Activated naive CD8-positive, alpha-beta T cell (primary cell): ENCODE measurements around the gene IKBKE.
"Not testable (repeated sequence)": the region's sequence is repeated elsewhere in the genome, so short reads cannot be mapped to it uniquely, and the experiment has no call there.

Experiments
- H3K27ac Mint-ChIP-seq: one replicate; pipeline ENCODE4 v1.8.0; 2021; ENCODE audit warnings: mixed read lengths
- H3K27me3 Mint-ChIP-seq: one replicate; pipeline ENCODE4 v1.8.0; 2021; ENCODE audit warnings: mixed read lengths
- H3K36me3 Mint-ChIP-seq: one replicate; pipeline ENCODE4 v1.8.0; 2021; ENCODE audit warnings: mixed read lengths
- H3K4me1 Mint-ChIP-seq: one replicate; pipeline ENCODE4 v1.8.0; 2021; ENCODE audit warnings: low read depth, mixed read lengths
- H3K4me3 Mint-ChIP-seq: one replicate; pipeline ENCODE4 v1.8.0; 2021; ENCODE audit warnings: mild to moderate bottlenecking, mixed read lengths
- H3K9me3 Mint-ChIP-seq: one replicate; pipeline ENCODE4 v1.8.0; 2021; ENCODE audit warnings: low read depth, mixed read lengths

The IKBKE gene

DNA sequence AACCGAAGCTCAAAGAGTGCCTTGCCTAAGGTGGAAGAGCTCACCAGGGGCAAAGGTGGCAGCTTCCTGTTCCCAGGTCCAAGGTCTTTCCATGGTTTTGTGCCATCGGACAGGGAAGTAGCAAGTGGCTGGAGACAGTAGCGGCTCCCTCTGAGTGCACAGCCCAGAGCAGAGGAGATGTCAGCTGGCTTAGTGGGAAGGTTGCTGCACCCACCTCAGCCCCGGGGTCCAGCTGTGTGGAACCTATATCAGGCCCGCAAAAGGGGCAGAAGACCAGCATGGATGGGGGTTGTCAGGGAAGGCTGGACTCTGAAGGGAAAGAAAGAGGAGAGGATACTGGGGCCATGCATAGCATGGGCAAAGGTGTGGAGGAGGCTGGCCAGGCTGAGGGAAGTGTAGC, 6.8 kb downstream of the IKBKE start:
- H3K27ac Mint-ChIP-seq: peak overlapping the region; percentile 28
- H3K4me3 Mint-ChIP-seq: no peak overlapping the region
- no peaks in the 10 kb centered on the region for H3K27me3 Mint-ChIP-seq
- peaks cover 4% of the 10 kb centered on the region for H3K36me3 Mint-ChIP-seq
- peaks cover 39% of the 10 kb centered on the region for H3K4me1 Mint-ChIP-seq
- no peaks in the 10 kb centered on the region for H3K9me3 Mint-ChIP-seq

DNA sequence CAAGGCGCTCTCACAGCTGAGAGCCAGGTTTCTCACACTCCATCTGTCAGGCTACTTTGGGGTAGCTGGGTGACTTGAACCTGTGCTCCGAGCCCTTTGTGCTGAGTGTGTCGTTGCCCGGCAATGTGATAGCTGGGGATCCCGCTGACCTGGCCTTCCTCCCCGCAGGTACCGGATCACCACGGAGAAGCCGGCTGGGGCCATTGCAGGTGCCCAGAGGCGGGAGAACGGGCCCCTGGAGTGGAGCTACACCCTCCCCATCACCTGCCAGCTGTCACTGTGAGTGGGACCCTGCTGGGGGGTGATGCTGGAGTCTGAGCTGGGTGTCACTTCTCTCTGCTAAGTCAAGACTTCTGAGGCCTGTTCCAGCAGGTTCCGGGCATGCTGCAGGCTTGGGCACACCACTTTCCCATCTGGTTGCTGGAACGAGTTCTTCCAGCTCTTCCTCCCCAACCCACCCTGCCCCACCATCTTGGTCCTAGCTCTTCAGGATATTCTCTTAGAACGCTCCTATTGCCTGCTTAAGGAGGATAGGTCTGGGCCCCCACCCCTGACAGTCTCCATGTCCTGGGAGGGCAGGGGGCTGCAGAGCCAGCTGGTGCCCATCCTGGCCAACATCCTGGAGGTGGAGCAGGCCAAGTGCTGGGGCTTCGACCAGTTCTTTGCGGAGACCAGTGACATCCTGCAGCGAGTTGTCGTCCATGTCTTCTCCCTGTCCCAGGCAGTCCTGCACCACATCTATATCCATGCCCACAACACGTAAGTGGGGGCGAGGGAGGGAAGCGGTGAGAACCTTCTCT, 7.5 kb downstream of the IKBKE start:
- no peak overlapping the region for H3K4me3 Mint-ChIP-seq
- H3K27me3 Mint-ChIP-seq: no peaks in the 10 kb centered on the region
- peaks cover 4% of the 10 kb centered on the region for H3K36me3 Mint-ChIP-seq
- peaks cover 32% of the 10 kb centered on the region for H3K4me1 Mint-ChIP-seq
- H3K27ac Mint-ChIP-seq: no peak overlapping the region
- no peaks in the 10 kb centered on the region for H3K9me3 Mint-ChIP-seq

DNA sequence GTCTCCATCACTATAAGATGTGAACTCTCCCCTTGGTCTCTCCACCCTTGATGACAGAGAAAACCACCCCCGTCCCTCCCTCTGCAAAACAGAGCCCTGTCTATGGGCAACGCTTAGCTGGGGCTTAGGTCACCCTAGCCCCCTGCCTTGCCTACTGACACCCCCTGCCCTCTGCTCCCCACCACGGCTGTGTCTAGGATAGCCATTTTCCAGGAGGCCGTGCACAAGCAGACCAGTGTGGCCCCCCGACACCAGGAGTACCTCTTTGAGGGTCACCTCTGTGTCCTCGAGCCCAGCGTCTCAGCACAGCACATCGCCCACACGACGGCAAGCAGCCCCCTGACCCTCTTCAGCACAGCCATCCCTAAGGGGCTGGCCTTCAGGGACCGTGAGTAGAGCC, 8.5 kb downstream of the IKBKE start:
- H3K27ac Mint-ChIP-seq: no peak overlapping the region
- H3K9me3 Mint-ChIP-seq: no peaks in the 10 kb centered on the region
- peaks cover 25% of the 10 kb centered on the region for H3K4me1 Mint-ChIP-seq
- H3K27me3 Mint-ChIP-seq: no peaks in the 10 kb centered on the region
- H3K36me3 Mint-ChIP-seq: peaks cover 4% of the 10 kb centered on the region
- no peak overlapping the region for H3K4me3 Mint-ChIP-seq

DNA sequence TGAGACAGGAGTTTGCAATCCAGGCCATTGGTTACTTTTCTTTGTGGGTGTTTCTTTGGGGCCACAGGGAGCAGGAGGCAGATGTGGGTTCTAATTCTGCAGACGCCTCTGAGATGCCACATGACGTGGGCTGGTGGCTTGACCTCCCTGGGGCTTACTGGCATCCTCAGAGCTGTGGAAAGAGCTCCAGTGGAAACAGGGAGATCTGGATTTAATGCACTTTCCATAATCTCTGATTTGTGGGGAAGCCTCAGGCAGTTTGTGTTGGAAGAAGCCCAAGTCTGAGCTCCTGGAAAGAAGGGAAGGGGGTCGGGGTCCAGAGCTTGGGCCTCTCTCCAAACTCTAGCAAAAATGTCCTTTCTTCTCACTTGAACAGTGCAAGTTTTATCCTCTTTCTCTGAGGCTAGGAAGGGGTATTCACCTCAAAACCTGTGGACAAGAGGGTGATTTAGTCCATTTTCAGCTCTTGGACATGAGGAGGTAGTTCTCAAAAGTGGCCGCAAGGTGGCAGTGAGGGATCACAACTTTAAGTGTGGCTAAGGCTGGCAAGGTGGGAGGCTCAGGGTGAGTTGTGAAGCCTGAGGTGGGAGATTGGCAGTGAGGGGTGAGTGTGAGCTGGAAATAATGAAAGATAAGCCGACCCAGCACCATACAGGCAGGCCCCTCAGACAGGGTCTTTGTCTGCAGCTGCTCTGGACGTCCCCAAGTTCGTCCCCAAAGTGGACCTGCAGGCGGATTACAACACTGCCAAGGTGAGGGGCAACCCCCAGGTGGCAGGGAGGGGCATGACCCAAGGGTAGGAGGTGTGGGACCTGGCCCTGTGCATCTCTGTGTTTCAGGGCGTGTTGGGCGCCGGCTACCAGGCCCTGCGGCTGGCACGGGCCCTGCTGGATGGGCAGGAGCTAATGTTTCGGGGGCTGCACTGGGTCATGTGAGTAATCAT, 9.2 kb downstream of the IKBKE start:
- no peak overlapping the region for H3K4me3 Mint-ChIP-seq
- peak overlapping the region; percentile 87 for H3K27ac Mint-ChIP-seq
- H3K27me3 Mint-ChIP-seq: no peaks in the 10 kb centered on the region
- H3K9me3 Mint-ChIP-seq: no peaks in the 10 kb centered on the region
- H3K36me3 Mint-ChIP-seq: peaks cover 4% of the 10 kb centered on the region
- H3K4me1 Mint-ChIP-seq: peaks cover 19% of the 10 kb centered on the region

DNA sequence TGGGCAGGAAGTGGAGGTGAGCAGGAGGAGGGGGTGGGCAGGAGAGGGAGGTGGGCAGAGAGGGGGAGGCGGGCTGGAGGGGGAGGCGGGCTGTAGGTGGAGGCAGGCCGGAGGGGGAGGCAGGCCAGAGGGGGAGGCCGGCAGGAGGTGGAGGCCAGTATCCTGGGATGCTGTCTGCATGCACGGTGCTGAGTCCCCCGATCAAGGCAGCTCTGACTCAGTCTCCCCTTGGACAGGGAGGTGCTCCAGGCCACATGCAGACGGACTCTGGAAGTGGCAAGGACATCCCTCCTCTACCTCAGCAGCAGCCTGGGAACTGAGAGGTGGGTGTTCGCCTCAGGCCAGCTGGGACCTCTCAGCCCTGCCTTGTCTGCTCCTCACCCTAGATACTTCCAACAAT, 9.9 kb downstream of the IKBKE start:
- Mint-ChIP-seq H3K4me1 (peaks cover 15% of the 10 kb centered on the region), H3K4me3 (no peak overlapping the region), H3K27ac (no peak overlapping the region), H3K36me3 (peaks cover 4% of the 10 kb centered on the region), H3K27me3 (no peaks in the 10 kb centered on the region), H3K9me3 (no peaks in the 10 kb centered on the region)

DNA sequence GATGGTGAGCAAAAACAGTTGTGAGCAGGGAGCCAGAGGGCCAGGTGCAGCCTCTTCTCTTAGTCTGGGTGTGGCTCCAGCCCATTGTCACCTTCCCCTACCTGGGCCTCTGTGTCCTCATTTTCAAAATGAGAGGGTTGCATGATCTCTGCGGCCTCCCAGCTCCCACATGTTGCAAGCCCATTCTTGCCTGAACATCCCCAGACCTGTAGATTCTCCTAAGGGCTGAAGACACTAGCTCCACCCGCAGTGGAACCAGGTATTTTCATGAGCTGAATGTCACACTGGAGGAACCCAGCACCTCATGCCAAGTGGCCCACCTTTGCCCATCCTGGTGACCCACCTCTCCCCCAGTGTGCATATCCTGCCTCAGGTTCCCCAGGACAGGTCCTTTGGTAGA, 12.3 kb downstream of the IKBKE start:
- Mint-ChIP-seq H3K27ac (no peak overlapping the region), H3K4me1 (peaks cover 7% of the 10 kb centered on the region), H3K27me3 (no peaks in the 10 kb centered on the region), H3K9me3 (no peaks in the 10 kb centered on the region), H3K36me3 (peaks cover 2% of the 10 kb centered on the region), H3K4me3 (no peak overlapping the region)

DNA sequence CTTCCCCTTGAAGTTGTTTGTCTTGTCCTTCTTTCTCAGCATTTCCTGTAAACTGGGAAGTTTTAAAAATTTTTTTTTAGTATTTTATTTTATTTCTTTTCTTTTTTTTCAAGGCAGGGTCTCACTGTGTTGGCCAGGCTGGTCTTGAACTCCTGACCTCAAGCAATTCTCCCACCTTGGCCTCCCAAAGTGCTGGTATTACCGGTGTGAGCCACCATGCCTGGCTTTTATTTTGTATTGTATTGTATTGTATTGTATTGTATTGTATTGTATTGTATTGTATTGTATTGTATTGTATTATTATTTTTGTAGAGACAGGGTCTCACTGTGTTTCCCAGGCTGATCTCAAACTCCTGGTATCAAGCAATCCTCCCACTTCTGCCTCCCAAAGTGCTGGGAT, 13.6 kb downstream of the IKBKE start:
- H3K27me3 Mint-ChIP-seq, H3K36me3 Mint-ChIP-seq, H3K9me3 Mint-ChIP-seq, H3K4me1 Mint-ChIP-seq, H3K27ac Mint-ChIP-seq, H3K4me3 Mint-ChIP-seq: not testable (repeated sequence)

DNA sequence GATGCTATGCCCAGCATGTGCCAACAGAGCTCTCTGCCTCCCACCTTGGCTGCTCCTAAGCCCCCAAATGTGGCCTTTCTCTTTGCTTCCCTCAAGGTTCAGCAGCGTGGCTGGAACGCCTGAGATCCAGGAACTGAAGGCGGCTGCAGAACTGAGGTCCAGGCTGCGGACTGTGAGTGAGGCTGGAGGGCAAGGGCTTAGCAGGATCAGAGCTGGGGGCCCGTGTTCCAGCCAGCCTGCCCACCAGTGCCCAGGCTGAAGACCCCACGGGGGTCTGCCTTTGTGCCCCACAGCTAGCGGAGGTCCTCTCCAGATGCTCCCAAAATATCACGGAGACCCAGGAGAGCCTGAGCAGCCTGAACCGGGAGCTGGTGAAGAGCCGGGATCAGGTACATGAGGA, 14.6 kb downstream of the IKBKE start:
- Mint-ChIP-seq H3K4me3 (no peak overlapping the region), H3K4me1 (peaks cover 1% of the 10 kb centered on the region), H3K36me3 (no peaks in the 10 kb centered on the region), H3K27me3 (no peaks in the 10 kb centered on the region), H3K9me3 (no peaks in the 10 kb centered on the region), H3K27ac (no peak overlapping the region)

DNA sequence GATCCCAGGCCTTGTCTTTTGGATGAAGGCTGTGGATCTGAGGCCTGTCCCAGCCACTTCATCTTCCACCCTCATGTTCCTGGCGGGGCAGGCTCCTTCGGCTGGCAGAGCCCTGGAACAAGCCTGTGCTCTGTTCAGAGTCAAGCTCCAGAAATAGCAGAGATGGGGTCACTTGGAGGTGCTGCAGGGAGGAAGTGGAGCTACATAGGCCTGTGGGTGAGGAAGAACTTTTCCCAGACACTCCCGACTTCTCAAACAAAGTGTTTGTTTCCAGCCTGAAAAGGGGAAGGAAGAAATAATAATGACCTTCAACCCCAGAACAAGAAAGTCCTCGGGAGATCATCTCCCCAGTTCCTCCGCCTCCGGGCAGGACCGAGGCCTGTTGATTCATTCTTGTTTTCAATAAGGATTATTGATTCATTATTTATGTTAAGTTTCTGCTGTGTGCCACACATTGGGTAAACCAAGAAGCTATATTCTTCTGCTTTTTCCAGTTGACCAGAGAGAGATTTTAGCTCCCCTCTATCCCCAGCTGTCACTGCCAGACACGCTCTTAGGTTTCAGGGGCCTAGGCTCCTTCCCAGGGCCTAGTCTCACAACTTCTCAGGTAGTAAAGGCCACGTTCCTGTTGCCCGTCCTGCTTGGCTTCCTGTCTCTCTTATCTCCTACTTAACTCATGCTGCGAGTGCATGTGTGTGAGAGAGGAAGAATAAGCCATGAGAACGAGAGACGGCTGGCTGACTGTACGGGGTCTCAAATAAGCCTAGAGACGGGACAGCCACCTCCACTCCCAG, 16.9 kb downstream of the IKBKE start:
- Mint-ChIP-seq H3K4me3 (no peak overlapping the region), H3K9me3 (no peaks in the 10 kb centered on the region), H3K4me1 (peaks cover 1% of the 10 kb centered on the region), H3K36me3 (no peaks in the 10 kb centered on the region), H3K27me3 (no peaks in the 10 kb centered on the region), H3K27ac (peak overlapping the region; percentile 34)

DNA sequence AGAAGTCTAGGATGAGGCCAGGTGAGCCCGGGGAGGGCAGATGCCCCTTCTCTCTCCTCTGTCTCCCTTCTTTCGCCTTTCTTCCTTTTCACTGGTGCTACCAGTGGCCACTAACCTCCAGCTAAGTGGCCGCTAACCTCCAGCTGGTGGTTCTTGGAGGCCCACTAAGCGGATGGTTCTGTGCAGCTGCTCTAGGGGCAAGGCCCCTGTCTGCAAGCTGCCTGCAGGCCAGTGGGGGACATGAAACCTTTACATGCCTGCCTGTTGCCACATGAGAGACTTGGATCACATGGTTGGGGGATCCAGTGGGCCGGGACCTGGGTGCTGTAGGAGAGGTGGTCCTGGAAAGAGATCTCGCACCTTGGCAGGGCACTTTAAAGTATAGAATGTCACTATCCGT, 17.7 kb downstream of the IKBKE start:
- Mint-ChIP-seq H3K4me3 (no peak overlapping the region), H3K27ac (no peak overlapping the region), H3K27me3 (no peaks in the 10 kb centered on the region), H3K36me3 (no peaks in the 10 kb centered on the region), H3K4me1 (peaks cover 1% of the 10 kb centered on the region), H3K9me3 (no peaks in the 10 kb centered on the region)

DNA sequence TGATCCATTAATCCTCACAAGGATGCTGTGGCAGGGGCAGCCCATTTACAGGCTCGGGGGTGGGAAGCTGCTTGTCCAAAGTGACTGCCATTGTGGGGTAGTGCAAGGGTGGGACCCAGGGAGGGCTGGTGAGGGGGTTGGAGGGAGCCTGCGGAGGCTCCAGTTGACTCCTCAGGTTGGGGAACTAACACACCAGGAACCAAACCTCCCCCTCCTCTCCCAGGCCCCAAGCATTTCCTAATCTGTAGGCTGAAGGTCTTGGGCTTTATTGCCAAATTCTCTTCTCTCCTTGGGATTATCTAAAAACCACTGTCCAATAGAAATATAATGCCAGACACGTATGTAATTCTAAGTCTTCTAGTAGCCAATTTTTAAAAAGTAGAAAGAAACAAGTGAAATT, 18.2 kb downstream of the IKBKE start:
- no peaks in the 10 kb centered on the region for H3K9me3 Mint-ChIP-seq
- H3K27me3 Mint-ChIP-seq: no peaks in the 10 kb centered on the region
- H3K27ac Mint-ChIP-seq: peak overlapping the region; percentile 68
- no peaks in the 10 kb centered on the region for H3K36me3 Mint-ChIP-seq
- peaks cover 1% of the 10 kb centered on the region for H3K4me1 Mint-ChIP-seq
- H3K4me3 Mint-ChIP-seq: no peak overlapping the region

DNA sequence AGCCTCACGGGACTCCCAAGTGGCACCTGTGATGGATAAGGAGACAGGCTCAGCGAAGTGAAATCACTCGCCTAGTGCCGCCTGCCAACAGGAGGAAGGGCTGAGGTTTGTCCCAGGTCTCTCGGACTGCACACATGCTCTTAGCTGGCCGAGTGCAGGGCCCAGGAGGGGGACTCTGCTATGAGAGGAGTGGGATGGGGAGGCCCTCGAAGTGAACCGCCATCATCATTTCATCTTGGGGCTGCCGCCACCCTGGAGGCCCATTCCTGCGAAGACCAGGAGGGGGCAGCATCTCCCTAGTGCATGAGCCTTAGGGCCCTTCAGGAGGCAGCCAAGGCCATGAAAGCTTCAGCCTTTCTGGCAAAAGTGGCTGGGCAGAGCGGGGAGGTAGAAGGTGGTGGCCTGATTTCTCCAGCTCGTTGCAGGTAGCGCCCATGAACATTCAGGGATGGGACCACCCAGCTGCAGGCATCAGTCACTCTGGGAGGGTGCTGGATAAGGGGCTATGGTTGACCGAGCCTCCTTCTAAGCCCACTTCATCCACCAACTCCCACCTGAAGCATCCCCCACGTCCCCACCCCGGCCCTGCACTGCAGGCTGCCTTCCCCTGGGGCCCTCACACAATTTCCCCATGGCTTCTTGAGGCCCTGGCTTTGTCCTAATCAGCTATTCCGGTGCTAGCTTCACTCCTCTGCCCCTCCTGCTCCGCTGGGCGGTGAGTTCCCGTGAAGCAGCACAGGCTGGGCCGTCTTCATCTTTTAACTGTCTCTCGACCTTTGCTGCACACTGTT, 19.9 kb downstream of the IKBKE start:
- H3K27me3 Mint-ChIP-seq: no peaks in the 10 kb centered on the region
- peak overlapping the region; percentile 22 for H3K27ac Mint-ChIP-seq
- H3K4me3 Mint-ChIP-seq: no peak overlapping the region
- H3K4me1 Mint-ChIP-seq: peaks cover 1% of the 10 kb centered on the region
- no peaks in the 10 kb centered on the region for H3K36me3 Mint-ChIP-seq
- no peaks in the 10 kb centered on the region for H3K9me3 Mint-ChIP-seq

DNA sequence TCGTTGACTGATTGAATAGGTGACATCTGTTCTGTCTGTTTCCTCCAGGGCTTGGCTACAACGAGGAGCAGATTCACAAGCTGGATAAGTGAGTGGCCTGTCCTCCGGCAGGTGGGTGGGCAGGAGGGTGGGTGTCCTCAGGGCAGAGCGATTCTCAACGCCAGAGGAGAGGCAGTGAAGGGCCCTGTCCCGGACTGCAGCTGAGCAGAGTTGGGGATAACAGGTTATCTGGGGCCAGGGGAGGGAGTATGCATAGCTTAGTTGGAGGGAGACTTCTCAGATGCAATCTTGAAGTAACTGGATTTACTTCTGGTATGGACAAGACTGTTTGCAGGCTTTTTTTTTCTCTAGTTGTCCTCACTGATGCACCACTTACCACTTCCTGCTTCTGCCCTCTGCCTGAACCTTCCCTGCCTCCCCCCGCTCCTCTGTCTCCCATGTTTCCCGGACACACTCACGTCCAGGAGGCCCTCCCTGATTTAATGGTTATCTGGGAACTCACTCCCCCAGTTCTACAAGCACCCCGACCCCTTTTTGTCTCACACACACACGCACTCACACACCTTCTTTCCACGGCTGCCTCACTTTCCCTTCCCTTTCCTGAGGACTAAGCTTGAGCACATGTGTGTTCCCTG, 20.6 kb downstream of the IKBKE start:
- Mint-ChIP-seq H3K27ac (peak overlapping the region; percentile 84), H3K27me3 (no peaks in the 10 kb centered on the region), H3K4me1 (peaks cover 1% of the 10 kb centered on the region), H3K4me3 (no peak overlapping the region), H3K36me3 (no peaks in the 10 kb centered on the region), H3K9me3 (no peaks in the 10 kb centered on the region)

DNA sequence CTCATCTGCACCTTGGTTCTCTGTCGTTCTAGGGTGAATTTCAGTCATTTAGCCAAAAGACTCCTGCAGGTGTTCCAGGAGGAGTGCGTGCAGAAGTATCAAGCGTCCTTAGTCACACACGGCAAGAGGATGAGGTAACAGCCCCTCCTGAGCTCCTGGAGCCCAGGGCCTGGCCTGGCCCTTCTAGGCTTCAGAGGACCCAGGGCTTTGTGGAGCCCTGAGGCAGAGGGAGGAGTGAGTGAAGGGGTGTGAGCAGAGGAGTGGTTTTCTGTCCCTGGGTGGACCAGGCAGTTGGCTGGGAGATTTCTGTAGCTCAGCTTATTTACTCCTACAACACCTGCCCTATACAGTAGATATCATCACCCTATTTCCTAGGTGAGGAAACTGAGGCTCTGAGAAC, 21.3 kb downstream of the IKBKE start:
- Mint-ChIP-seq H3K9me3 (no peaks in the 10 kb centered on the region), H3K4me1 (peaks cover 4% of the 10 kb centered on the region), H3K27me3 (no peaks in the 10 kb centered on the region), H3K27ac (peak overlapping the region; percentile 84), H3K36me3 (no peaks in the 10 kb centered on the region), H3K4me3 (no peak overlapping the region)
